ENCODE results near the gene BRD4. TPM values are rescaled to one million over a fixed set of nuclear protein-coding genes. Genes with fewer than 3 reads are reported as not detected.

Gene BRD4
- total RNA-seq, 1 donor: 25.3 TPM

GRCh38 chr19:15200553-15201364 lies 131.6 kb downstream of the BRD4 start, which contains the start of gene NOTCH3:
NOTCH3 (minus strand) TSS chr19:15200995; CDS start chr19:15200905, 90 bp downstream.
- no peak for TF ChIP-seq CTCF (IDR thresholded peaks at IDR 0.05; ENCODE audit: insufficient read depth, low read length)
- H3K4me3 ChIP-seq (ENCODE audit: low read depth, low read length): peak within 1 kb of the TSS; percentile 79
- no peak for DNase-seq (ENCODE audit: low read depth)

DNA sequence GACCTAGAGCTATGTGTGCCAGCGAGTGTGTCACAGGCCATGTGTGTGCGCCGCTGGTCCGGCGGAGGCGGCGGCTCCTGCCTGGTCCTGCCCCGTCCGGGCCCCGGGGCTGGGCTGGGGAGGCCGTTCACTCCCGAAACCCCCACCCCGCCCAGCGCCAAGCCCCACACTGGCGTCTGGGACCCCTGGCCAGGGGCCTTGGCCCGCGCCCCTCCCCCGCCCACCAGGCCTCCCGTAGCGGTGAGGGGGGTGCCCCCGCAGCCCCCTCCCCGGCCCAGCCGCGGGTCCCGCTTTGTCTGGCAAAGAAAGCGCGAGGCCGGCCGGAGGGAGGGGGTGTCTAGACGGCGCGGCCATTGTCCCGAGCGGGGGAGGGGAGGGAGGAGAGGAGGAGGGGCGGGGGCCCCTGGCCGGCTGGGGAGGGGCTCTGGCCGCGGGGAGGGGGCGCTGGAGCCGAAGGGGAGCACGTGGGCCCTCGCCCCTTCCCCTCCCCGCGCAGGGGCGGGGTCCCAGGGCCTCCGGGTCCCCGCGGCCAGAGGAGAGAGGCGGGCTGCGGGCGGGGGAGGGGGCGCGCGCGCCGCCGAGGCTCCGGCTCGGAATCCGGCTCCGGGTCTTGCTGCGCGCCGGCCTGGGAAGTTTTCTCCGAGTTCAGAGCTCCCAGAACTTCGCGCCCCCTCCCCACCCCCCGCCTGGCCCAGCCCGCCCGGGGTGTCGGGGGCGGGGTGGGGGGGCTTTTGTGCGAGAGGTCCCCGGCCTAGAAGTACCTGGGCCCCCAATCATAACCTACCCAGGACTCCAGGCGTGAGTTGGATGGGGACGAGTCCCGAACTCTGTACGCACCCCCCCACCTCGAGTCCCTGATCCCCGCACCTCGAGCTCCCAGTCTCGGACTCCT lies 132.4 kb downstream of the BRD4 start:
- peak overlapping the region; percentile 79 for H3K4me3 ChIP-seq (ENCODE audit: low read depth, low read length)
- DNase-seq (ENCODE audit: low read depth): no peak
- no peak for TF ChIP-seq CTCF (IDR thresholded peaks at IDR 0.05; ENCODE audit: insufficient read depth, low read length)

DNA sequence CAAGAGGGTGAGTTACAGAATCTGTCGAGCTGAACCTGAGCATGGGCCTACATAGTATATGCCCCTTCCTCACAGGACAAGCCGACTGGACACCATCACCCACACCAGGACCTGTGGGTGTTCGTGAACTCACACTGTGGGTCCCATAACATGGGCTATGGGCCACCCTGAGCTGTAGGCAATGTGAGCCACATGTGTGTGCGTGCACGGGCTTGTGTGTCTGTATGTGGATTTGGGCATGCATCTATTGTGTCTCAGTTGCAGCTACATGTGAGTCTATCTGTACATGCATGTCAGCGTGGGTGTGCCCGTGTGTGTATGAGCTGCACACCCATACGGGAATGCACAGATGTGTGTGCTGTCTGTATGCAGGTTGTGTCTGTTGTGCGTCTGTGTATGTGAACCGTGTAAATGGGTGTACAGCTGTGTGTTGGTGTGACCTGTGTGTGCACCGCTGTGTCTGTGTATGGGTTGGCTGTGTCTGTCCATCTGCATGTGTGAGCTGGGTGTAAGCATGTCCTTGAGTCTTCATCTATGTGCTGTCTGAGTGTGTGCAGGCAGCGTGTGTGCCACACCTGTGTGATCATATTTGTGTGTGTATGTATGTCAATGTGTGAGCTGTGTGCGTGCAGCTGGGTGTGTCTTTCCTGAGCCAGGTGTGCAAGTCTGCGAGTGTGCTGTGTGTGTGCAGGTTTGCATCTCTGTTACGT lies 133.2 kb downstream of the BRD4 start:
- DNase-seq (ENCODE audit: low read depth): no peak
- no peak for TF ChIP-seq CTCF (IDR thresholded peaks at IDR 0.05; ENCODE audit: insufficient read depth, low read length)
- peak overlapping the region; percentile 39 for H3K4me3 ChIP-seq (ENCODE audit: low read depth, low read length)

GRCh38 chr19:15197942-15198341 lies 134.4 kb downstream of the BRD4 start:
- DNase-seq (ENCODE audit: low read depth): no peak
- no peak for TF ChIP-seq CTCF (IDR thresholded peaks at IDR 0.05; ENCODE audit: insufficient read depth, low read length)

DNA sequence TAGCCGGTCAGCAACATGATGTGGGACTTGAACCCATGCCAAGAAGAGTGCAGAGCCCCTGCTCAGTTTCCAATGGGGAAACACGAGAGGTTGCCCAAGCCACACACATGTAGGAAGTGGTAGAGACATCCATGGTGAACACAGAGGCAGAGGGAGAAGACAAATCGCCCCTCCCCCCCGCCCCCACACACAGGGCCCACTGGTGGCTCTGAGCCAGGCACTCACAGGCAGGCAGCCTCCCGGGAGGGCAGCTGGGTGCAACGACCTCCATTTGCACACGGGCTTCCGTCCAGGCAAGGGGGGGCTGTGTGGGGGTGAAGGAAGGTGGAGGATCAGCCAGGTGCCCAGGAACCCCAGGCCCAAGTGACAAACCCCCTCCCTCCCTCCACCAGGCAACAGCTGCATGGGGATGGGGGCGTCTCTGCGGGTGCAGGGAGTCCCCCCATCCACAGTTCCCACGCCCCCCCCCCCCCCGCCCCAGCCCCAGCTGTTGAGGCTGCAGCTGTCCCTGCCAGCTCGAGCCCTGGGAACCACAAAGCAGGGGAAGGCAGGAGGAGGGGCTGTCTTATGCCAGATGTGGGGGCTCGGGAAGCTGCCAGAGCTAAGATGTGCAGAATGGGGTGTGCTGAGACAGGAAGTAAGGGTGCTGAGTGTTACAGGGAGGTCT lies 134.9 kb downstream of the BRD4 start:
- no peak for DNase-seq (ENCODE audit: low read depth)
- no peak for TF ChIP-seq CTCF (IDR thresholded peaks at IDR 0.05; ENCODE audit: insufficient read depth, low read length)
- H3K4me3 ChIP-seq (ENCODE audit: low read depth, low read length): no peak overlapping the region

More at GRCh38 chr19:15197942-15198341, 134.4 kb downstream of the BRD4 start:
- H3K4me3 ChIP-seq (ENCODE audit: low read depth, low read length): no peak overlapping the region
